LNCAP (cell line): ENCODE measurements around the gene ZFC3H1.

Experiments used
- CTCF ChIP-seq: fragments of 450-650 bp; IDR thresholded peaks from 2 replicates; pipeline ENCODE4 v1.5.1; 2017; ENCODE audit warnings: mild to moderate bottlenecking

The ZFC3H1 gene

GRCh38 chr12:71639341-71639760 lies 24.3 kb downstream of the ZFC3H1 start:
- peak; percentile 21; the same call in 1 of the 2 replicates for TF ChIP-seq CTCF

GRCh38 chr12:71638499-71638898 lies 25.1 kb downstream of the ZFC3H1 start:
- TF ChIP-seq CTCF, result no peak

GRCh38 chr12:71636704-71637115 lies 26.9 kb downstream of the ZFC3H1 start:
- peak; percentile 78 for TF ChIP-seq CTCF

GRCh38 chr12:71627438-71628002 lies 36.1 kb downstream of the ZFC3H1 start:
- TF ChIP-seq CTCF, result no peak

- TF ChIP-seq CTCF, result no peak
Observed at GRCh38 chr12:71626768-71627167, 36.9 kb downstream of the ZFC3H1 start.

- TF ChIP-seq CTCF, result no peak
Observed at GRCh38 chr12:71626098-71626497, 37.5 kb downstream of the ZFC3H1 start.

GRCh38 chr12:71625476-71625875 lies 38.2 kb downstream of the ZFC3H1 start:
- TF ChIP-seq CTCF, result no peak

- no peak for TF ChIP-seq CTCF
Observed at GRCh38 chr12:71621938-71622337, 41.7 kb downstream of the ZFC3H1 start.
